ENCODE measurements around the gene SHISA6.
"Not testable (repeated sequence)": the region's sequence is repeated elsewhere in the genome, so short reads cannot be mapped to it uniquely, and the experiment has no call there.

The SHISA6 gene

GRCh38 chr17:11303773-11304394 is 62.9 kb downstream of the SHISA6 start:
- DNase-seq (ENCODE audit: low read depth in 2 of 2), result no peak

- no peak for DNase-seq (ENCODE audit: low read depth in 2 of 2)
These were observed 63.6 kb downstream of the SHISA6 start for GRCh38 chr17:11304568-11304967.

DNA sequence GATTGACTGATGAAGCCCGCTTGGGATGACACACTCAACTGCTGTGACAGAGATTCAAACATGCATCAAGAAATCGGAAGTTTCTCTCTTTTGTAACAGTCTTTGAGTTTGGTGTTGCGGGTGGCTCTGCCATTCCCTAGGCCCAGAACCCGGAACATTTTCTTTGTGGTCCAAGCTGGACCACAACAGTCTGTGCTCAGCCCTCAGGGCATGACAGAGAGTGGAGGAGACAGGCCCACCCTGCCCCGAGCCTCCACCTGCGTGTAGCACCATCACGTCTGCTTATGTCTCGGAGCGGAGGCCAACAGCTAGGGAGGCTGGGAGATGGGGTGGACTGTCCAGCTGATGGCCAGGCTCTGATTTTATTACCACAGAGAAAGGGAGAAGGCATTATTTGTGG is 64.5 kb downstream of the SHISA6 start:
- DNase-seq (ENCODE audit: low read depth in 2 of 2), result no peak

DNA sequence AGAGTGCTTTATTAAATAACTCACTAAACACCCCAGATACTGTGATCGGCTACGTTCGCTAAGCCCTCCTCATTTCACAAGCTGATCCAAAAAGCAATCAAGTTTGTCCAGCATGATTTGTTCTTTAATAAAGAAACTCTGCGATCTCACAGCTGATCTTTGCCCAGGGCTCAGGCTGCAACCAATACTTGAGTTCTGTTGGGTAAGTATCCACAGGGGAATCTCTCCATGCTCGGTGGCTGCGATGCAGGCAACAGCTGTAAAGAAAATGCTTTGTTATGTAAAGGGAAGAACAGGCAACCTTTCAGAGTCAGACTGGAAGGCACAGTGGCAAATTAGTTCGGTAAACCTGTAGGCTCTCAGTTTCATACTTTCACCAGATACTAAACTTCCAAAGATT is 67.5 kb downstream of the SHISA6 start:
- no peak for DNase-seq (ENCODE audit: low read depth in 2 of 2)

GRCh38 chr17:11309033-11309432 is 68.0 kb downstream of the SHISA6 start:
- DNase-seq (ENCODE audit: low read depth in 2 of 2), result no peak

DNA sequence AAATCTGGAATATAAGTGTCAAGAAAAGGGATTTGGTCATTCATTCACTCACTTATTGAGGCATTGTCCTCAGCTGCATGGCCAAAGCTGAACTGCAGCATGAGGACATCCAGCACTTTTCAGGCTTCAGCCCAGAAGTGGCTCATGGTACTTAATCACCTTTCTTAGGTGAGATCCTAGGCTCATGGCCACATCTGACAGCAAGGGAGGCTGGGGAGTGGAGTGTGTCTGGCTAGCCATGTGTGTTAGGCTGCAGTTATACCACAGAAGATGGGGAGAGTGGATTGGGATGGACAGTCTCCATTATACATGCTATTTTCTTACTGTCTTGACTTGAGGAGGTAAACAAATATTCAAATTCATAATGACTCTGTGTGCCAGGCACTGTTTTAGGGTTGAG is 68.8 kb downstream of the SHISA6 start:
- DNase-seq (ENCODE audit: low read depth in 2 of 2), result no peak

GRCh38 chr17:11316451-11316850 is 75.4 kb downstream of the SHISA6 start:
- not testable (repeated sequence) for DNase-seq (ENCODE audit: low read depth in 2 of 2)

- DNase-seq (ENCODE audit: low read depth in 2 of 2), result no peak
These were observed 77.2 kb downstream of the SHISA6 start for GRCh38 chr17:11318207-11318606.

DNA sequence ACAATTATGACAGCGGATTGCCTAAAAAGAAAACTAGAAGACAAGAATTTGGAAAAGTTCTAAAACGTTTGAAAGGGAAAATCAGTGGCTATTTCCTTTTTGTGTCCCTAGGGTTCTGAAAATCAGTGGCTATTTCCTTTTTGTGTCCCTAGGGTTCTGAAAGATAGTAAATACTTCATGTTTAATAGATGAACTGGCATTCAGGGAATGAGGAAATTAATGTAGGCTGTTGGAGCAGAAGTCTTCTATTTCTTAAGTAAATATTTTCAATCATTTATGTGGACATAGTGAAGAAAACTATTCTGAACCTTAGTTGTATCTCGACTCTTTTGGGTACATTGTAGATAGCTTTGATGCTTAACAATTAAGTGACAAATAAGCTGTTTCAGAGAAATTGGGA is 78.9 kb downstream of the SHISA6 start:
- no peak for DNase-seq (ENCODE audit: low read depth in 2 of 2)

DNA sequence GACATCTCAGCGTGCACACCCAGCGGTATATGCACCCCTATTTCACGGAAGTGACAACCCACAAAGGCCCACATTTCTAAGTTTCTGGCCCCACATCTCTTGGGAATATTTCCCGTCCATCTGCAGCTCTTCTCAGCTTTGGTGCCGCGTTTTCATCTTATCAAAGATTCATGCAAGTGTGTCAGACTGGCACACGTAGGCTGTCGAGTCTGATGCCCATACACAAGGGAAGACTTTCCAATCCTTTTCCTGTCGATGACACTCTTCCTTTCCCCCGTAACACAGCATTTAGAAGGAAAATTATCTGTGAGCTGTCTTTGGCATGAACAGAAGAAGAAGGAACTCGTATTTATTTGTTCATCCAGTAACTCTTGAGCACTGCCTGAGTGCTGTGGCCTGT is 83.0 kb downstream of the SHISA6 start:
- DNase-seq (ENCODE audit: low read depth in 2 of 2), result no peak

DNA sequence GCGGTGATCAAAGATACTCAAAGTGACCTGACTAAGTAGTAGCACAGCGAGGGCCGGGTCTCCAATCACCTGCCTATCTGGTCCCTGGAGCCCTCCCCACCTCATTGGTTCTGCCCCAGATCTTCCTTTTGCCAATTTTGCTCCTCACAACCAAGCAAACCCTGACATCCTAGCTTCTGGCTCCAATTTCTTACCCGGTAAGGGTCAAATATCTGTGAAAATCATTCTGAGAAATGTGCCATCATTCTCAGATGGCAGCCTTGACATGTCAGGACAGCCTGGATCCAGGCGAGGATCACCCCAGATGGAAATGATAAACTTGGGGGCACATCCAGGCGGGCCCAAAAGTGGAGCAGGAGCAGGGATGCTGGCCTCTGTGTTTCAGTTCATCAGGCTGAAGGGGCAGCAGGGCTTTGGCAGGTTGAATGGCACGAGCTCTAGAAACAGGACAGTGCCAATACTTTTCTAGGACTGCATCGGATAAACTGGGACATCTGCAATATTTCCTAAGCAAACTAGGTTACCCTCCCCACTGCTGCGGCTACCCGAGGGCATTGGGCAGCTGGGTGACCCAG is 83.9 kb downstream of the SHISA6 start:
- DNase-seq (ENCODE audit: low read depth in 2 of 2), result no peak

DNA sequence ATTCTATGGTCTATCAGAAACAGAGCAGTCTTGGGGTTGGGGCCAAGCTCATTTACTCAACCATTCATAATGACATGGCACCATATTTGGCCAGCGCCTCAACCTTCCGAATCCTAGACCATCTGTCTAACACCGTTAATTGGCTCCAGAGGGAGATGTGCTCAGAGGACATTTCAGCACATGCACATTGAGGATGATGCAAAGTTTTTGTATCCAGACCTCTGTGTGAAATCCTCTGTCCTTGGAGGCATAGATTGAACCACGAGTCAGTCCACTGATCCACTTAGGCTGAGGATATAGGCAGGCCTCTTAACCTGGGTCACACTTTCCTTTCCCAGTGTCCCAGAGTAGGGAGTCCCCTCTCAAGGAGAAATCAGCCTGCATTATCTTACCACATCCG is 85.5 kb downstream of the SHISA6 start:
- no peak for DNase-seq (ENCODE audit: low read depth in 2 of 2)

GRCh38 chr17:11328770-11329169 is 87.8 kb downstream of the SHISA6 start:
- DNase-seq (ENCODE audit: low read depth in 2 of 2), result no peak

- no peak for DNase-seq (ENCODE audit: low read depth in 2 of 2)
These were observed 89.0 kb downstream of the SHISA6 start for GRCh38 chr17:11330006-11330405.

- DNase-seq (ENCODE audit: low read depth in 2 of 2), result no peak
These were observed 89.8 kb downstream of the SHISA6 start for GRCh38 chr17:11330826-11331225.

DNA sequence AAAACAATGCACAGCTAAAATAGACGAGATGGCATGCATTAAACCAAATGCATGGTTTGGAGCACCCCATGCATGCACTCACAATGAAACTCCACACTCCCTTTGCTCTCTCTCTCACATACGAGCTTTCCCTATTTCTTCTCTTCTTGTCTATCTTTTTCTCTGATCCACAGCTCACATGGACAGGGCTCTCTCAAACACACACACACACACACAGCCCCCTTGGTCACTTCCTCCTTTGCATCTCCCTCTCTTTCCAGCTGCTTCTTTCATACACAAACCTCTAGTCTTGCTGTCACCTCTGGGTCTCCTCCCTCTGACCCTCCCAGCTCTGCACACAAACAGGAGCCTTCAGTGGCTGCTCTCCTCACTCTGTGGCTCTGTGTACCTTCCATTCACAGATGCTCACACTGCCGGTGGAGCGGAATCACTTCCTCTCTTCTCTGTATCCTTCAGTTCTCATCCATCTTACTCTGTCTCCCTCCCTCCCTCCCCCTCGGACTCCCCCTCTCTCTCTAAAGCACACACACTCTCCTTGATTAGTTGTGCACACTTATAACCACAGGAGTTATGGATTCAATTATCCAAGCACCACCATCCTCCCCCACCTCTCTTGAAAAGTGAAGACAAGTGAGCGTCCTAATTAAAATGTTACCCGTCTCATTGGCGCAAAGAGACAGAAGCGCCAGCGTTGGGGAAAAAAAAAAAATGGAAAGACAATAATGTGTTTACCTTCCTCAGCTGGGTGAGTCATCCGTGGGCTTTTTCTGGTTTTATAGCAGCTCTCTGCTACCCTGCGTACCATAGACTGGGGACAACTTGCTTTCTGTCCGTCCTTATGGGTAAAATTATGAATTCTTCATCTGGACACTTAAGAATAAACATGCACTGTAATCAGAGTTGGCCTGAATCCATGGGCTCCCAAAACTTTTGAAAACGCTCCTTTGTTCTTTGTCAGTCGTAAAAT is 90.8 kb downstream of the SHISA6 start:
- no peak for DNase-seq (ENCODE audit: low read depth in 2 of 2)

DNA sequence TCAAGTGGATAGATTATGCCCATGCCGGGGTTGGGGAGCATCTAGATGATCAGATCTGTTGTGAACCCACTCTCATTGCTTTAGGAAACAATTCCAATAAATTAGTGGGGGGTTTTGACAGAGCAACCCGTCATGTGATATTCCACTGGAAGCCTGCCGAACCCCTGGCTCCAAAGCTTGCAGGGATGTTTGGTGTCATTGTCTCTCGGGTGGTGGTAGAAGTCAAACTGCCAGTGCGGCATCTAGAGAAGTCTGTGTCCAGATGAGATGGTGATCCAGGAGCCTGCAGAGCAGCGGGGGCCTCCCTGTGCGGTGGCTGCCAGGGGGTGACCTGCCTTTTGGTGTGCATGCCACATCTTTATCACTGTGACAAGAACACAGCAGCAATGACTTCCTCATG is 91.7 kb downstream of the SHISA6 start:
- DNase-seq (ENCODE audit: low read depth in 2 of 2), result no peak

GRCh38 chr17:11334493-11334892 is 93.5 kb downstream of the SHISA6 start:
- DNase-seq (ENCODE audit: low read depth in 2 of 2), result no peak

GRCh38 chr17:11336290-11336689 is 95.3 kb downstream of the SHISA6 start:
- DNase-seq (ENCODE audit: low read depth in 2 of 2), result no peak

DNA sequence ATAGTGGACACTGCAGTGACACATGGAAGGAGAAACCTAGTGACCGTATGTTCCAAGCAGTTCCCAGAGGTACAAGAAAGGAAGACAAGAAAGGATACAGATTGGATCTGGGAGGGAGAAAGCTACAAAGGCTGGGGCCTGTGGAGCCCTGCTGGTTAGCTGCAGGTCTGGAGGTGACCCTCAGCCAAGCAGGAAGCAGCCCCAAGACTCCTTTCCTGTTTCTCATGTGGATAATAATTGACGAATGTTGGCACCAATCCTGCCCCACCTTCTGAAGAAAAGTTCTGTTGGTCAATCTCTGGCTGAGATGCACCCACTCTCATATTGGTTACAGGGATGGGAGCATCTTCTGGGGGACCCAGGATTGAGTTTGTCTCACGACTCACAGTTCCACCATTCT is 99.8 kb downstream of the SHISA6 start:
- DNase-seq (ENCODE audit: low read depth in 2 of 2), result no peak

DNA sequence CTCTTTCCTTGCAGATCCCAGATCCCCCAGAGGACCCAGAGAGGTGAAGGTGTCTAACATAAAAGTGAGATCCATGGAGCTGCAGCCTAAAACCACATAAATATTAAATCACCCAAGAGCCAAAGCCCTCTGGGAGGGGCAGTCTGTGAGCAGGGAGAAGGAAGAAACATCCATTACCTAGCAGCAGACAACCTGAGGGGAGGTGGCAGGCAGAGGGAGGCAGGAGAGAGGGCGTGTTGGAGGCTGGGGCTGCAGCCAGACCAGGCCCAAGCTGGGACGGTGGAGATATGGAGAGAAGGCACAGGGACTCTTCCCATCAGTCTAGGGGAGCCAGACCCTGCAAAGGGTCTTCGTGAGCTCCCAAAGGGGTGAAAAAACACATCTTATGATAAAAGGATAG is 101.1 kb downstream of the SHISA6 start:
- DNase-seq (ENCODE audit: low read depth in 2 of 2), result no peak

GRCh38 chr17:11349106-11349505 is 108.1 kb downstream of the SHISA6 start:
- DNase-seq (ENCODE audit: low read depth in 2 of 2), result no peak

- no peak for DNase-seq (ENCODE audit: low read depth in 2 of 2)
These were observed 110.5 kb downstream of the SHISA6 start for GRCh38 chr17:11351479-11351878.
